ENCODE data around the gene PRMT2. TPM values are rescaled to one million over a fixed set of nuclear protein-coding genes. Genes with fewer than 3 reads are reported as not detected.

Gene PRMT2
- total and polyA plus RNA-seq, 7 donors, result 68.0 to 128 (median 96.1) TPM

- no peak overlapping the region for H3K4me3 ChIP-seq
- WGBS, 2 donors, result 77 to 88% methylated on average over 5 of the region's 5 CpGs
- peaks cover 0 to 7% (median 0%) of the 10 kb centered on the region in 4 donors for H3K4me1 ChIP-seq
- no peaks in the 10 kb centered on the region for H3K9me3 ChIP-seq
- H3K36me3 ChIP-seq, result no peaks in the 10 kb centered on the region
- H3K27ac ChIP-seq, result no peak overlapping the region
- peaks cover 0 to 4% (median 0%) of the 10 kb centered on the region in 3 donors for H3K27me3 ChIP-seq
- no peak for DNase-seq
- TF ChIP-seq CTCF (IDR thresholded peaks at IDR 0.05) (no peak), EP300 (IDR thresholded peaks at IDR 0.05) (no peak), POLR2A (IDR thresholded peaks at IDR 0.05) (no peak), POLR2AphosphoS5 (IDR thresholded peaks at IDR 0.05) (no peak)
- intact Hi-C loops (cut with DNase I), result no loop called here
Observed at GRCh38 chr21:46618738-46619379, 16.6 kb upstream of the PRMT2 start.

GRCh38 chr21:46619846-46620245 is 15.6 kb upstream of the PRMT2 start:
- Histone ChIP-seq H3K4me3 (no peak overlapping the region), H3K4me1 (peaks cover 0 to 7% (median 0%) of the 10 kb centered on the region in 4 donors), H3K27me3 (peaks cover 0 to 4% (median 0%) of the 10 kb centered on the region in 3 donors), H3K9me3 (no peaks in the 10 kb centered on the region), H3K27ac (peak overlapping the region in 1 of 4 donors; percentile 54), H3K36me3 (no peaks in the 10 kb centered on the region)
- intact Hi-C loops (cut with DNase I), result no loop called here
- DNase-seq, result no peak
- 88 to 92% methylated on average over 2 of the region's 2 CpGs for WGBS, 2 donors
- TF ChIP-seq CTCF (IDR thresholded peaks at IDR 0.05) (no peak), EP300 (IDR thresholded peaks at IDR 0.05) (no peak), POLR2AphosphoS5 (IDR thresholded peaks at IDR 0.05) (no peak), POLR2A (IDR thresholded peaks at IDR 0.05) (no peak)

GRCh38 chr21:46620846-46621245 is 14.6 kb upstream of the PRMT2 start:
- DNase-seq, result no peak
- Histone ChIP-seq H3K4me3 (no peak overlapping the region), H3K27ac (peak overlapping the region; percentile 49 to 73 (median 52)), H3K36me3 (no peaks in the 10 kb centered on the region), H3K27me3 (peaks cover 0 to 4% (median 0%) of the 10 kb centered on the region in 3 donors), H3K9me3 (peaks cover 0 to 5% (median 2%) of the 10 kb centered on the region in 4 donors), H3K4me1 (peaks cover 0 to 7% (median 0%) of the 10 kb centered on the region in 4 donors)
- 92 to 95% methylated on average over 7 of the region's 7 CpGs for WGBS, 2 donors
- TF ChIP-seq POLR2AphosphoS5 (IDR thresholded peaks at IDR 0.05) (no peak), EP300 (IDR thresholded peaks at IDR 0.05) (no peak), CTCF (IDR thresholded peaks at IDR 0.05) (no peak), POLR2A (IDR thresholded peaks at IDR 0.05) (no peak)
- intact Hi-C loops (cut with DNase I), result no loop called here

GRCh38 chr21:46621457-46622182 is 13.9 kb upstream of the PRMT2 start:
- DNase-seq, result peak; percentile 71
- 78 to 86% methylated on average over 9 of the region's 9 CpGs for WGBS, 2 donors
- intact Hi-C loops (cut with DNase I), result no loop called here
- H3K9me3 ChIP-seq, result peaks cover 0 to 12% (median 5%) of the 10 kb centered on the region in 4 donors
- H3K27ac ChIP-seq, result peak overlapping the region; percentile 49 to 73 (median 60)
- H3K27me3 ChIP-seq, result peaks cover 0 to 4% (median 0%) of the 10 kb centered on the region in 3 donors
- H3K36me3 ChIP-seq, result no peaks in the 10 kb centered on the region
- no peak overlapping the region for H3K4me3 ChIP-seq
- peaks cover 0 to 7% (median 0%) of the 10 kb centered on the region in 4 donors for H3K4me1 ChIP-seq
- TF ChIP-seq EP300 (IDR thresholded peaks at IDR 0.05) (no peak), CTCF (IDR thresholded peaks at IDR 0.05) (no peak), POLR2AphosphoS5 (IDR thresholded peaks at IDR 0.05) (peak in 3 of 4 donors; percentile 9 to 23 (median 20)), POLR2A (IDR thresholded peaks at IDR 0.05) (no peak)
